ENCODE data around the gene MBD5.

DNA sequence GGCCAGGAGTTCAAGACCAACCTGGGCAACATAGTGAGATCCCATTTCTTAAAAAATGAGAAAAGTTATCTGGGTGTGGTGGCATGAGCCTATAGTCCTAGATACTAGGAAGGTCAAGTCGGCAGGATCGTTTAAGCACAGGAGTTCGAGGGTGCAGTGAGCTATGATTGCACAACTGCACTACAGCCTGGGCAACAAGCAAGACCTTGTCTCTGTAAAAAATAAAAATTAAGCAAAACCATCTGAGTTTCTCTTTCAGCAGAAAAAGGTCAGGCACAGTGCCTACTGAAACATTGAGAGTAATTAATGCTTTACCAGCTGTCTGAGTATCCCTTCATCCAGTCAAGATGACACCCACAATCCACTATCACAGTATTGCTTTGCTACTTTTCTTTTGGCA lies 258.3 kb downstream of the MBD5 start:
- TF ChIP-seq, protein P1, sequence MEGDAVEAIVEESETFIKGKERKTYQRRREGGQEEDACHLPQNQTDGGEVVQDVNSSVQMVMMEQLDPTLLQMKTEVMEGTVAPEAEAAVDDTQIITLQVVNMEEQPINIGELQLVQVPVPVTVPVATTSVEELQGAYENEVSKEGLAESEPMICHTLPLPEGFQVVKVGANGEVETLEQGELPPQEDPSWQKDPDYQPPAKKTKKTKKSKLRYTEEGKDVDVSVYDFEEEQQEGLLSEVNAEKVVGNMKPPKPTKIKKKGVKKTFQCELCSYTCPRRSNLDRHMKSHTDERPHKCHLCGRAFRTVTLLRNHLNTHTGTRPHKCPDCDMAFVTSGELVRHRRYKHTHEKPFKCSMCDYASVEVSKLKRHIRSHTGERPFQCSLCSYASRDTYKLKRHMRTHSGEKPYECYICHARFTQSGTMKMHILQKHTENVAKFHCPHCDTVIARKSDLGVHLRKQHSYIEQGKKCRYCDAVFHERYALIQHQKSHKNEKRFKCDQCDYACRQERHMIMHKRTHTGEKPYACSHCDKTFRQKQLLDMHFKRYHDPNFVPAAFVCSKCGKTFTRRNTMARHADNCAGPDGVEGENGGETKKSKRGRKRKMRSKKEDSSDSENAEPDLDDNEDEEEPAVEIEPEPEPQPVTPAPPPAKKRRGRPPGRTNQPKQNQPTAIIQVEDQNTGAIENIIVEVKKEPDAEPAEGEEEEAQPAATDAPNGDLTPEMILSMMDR (conservative IDR thresholded peaks at IDR 0.05): no peak
- TF ChIP-seq ZFX (IDR thresholded peaks at IDR 0.05): no peak
